GM18508 (cell line): ENCODE data around the gene INTS7.

Experiments
- ATAC-seq: cut with Tn5 transposase; IDR thresholded peaks from one replicate; pipeline ENCODE4 v1.9.1; 2021; ENCODE audit warnings: moderate number of reproducible peaks; ENCODE audit not compliant: insufficient read depth, unreplicated experiment

The INTS7 gene

GRCh38 chr1:212035123-212035834 is at the start of gene INTS7, which contains the start of gene DTL:
Gene INTS7, minus strand, starts transcription at chr1:212035557. Its CDS starts 120 bp downstream, at chr1:212035437.
Gene DTL, plus strand, starts transcription at chr1:212035748. Its CDS starts 143 bp downstream, at chr1:212035891.
- ATAC-seq: peak; percentile 69

GRCh38 chr1:212082765-212083406 is 47.5 kb upstream of the INTS7 start:
- ATAC-seq: no peak

GRCh38 chr1:212078826-212079225 is 43.5 kb upstream of the INTS7 start:
- ATAC-seq: no peak

- ATAC-seq: no peak
Observed at GRCh38 chr1:212077028-212077427, 41.7 kb upstream of the INTS7 start.

- no peak for ATAC-seq
Observed at GRCh38 chr1:212074856-212075255, 39.5 kb upstream of the INTS7 start.

- ATAC-seq: no peak
Observed at GRCh38 chr1:212074313-212074712, 39.0 kb upstream of the INTS7 start.

- no peak for ATAC-seq
Observed at GRCh38 chr1:212073490-212073889, 38.1 kb upstream of the INTS7 start.

GRCh38 chr1:212072047-212072446 is 36.7 kb upstream of the INTS7 start:
- ATAC-seq: no peak

- ATAC-seq: no peak
Observed at GRCh38 chr1:212070720-212071302, 35.5 kb upstream of the INTS7 start.

- ATAC-seq: no peak
Observed at GRCh38 chr1:212067787-212068186, 32.4 kb upstream of the INTS7 start.

GRCh38 chr1:212062832-212063438 is 27.6 kb upstream of the INTS7 start:
- ATAC-seq: no peak

- ATAC-seq: no peak
Observed at GRCh38 chr1:212060632-212061472, 25.5 kb upstream of the INTS7 start.

- ATAC-seq: no peak
Observed at GRCh38 chr1:212055333-212055732, 20.0 kb upstream of the INTS7 start.

- no peak for ATAC-seq
Observed at GRCh38 chr1:212053993-212054392, 18.6 kb upstream of the INTS7 start.

GRCh38 chr1:212045981-212046380 is 10.6 kb upstream of the INTS7 start:
- ATAC-seq: no peak

- no peak for ATAC-seq
Observed at GRCh38 chr1:212044851-212045250, 9.5 kb upstream of the INTS7 start.

- ATAC-seq: no peak
Observed at GRCh38 chr1:212042436-212042835, 7.1 kb upstream of the INTS7 start.

- no peak for ATAC-seq
Observed at GRCh38 chr1:212040629-212041412, 5.5 kb upstream of the INTS7 start.

GRCh38 chr1:212039622-212040021 is 4.3 kb upstream of the INTS7 start:
- ATAC-seq: no peak
